Measurements from ENCODE around the gene BMPR1A. TPM values are rescaled to one million over a fixed set of nuclear protein-coding genes. Genes with fewer than 3 reads are reported as not detected.

BMPR1A gene
- total and polyA plus RNA-seq, 2 experiments from 2014 or later = 14.2 to 82.5 TPM

DNA sequence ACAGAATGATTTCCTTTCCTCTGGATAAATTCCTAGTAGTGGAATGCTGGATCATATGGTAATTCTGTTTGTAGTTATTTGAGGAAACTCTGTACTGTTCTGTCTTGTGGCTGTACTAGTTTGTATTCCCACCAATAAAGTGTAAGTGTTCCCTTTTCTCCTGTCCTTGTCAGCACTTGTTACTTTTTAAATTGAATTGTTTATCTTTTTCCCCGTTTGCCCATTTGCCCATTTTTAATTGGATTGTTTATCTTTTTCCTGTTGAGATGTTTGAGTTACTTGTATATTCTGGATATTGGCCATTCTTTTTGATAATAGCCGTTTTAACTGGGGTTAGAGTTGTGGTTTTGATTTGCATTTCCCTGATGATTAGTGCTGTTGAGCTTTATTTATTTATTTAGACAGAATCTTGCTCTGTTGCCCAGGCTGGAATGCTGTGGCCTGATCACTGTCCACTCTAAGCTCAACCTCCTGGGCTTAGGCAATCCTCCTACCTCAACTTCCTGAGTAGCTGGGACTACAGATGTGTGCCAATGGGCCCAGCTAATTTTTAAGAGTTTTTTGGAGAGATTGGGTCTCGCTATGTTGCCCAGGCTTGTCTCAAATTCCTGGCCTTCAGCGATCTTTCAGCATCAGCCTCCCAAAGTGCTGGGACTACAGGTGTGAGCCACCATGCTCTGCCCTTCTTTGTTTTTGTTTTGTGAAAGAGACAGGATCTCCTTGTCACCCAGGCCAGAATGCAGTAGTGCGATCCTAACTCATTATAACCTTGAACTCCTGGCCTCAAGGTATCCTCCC lies 23.0 kb downstream of the BMPR1A start:
- Mint-ChIP-seq H3K27ac (no peak overlapping the region), H3K9me3 (no peaks in the 10 kb centered on the region), H3K27me3 (ENCODE audit: insufficient read depth, low read depth, poor library complexity) (no peaks in the 10 kb centered on the region), H3K36me3 (ENCODE audit: low read depth) (peaks cover 18% of the 10 kb centered on the region), H3K4me3 (no peak overlapping the region), H3K4me1 (peaks cover 37% of the 10 kb centered on the region)
- H2AFZ ChIP-seq = no peak overlapping the region
- H3K79me2 ChIP-seq (replicated peaks; ENCODE audit: insufficient read depth) = peaks cover 100% of the 10 kb centered on the region
- H3K27me3 ChIP-seq (ENCODE audit: insufficient read depth) = no peaks in the 10 kb centered on the region
- no peaks in the 10 kb centered on the region; the same call in 1 of the 2 replicates for H3F3A ChIP-seq (replicated peaks; ENCODE audit: low read depth)
- peaks cover 42% of the 10 kb centered on the region for H3K4me1 ChIP-seq (ENCODE audit: insufficient read depth)
- H3K9me2 ChIP-seq (ENCODE audit: insufficient read depth) = no peaks in the 10 kb centered on the region
- no peak overlapping the region for H3K27ac ChIP-seq (ENCODE audit: low read depth)
- ATAC-seq = no peak
- peaks cover 31% of the 10 kb centered on the region for H4K20me1 ChIP-seq (replicated peaks; ENCODE audit: insufficient read depth)
- no peak overlapping the region for H3K4me3 ChIP-seq
- TF ChIP-seq EZH2phosphoT487 (IDR thresholded peaks at IDR 0.05; ENCODE audit: unreplicated experiment) = no peak
- no peak for TF ChIP-seq NANOG (IDR thresholded peaks at IDR 0.05; ENCODE audit: borderline replicate concordance)
- TF ChIP-seq, protein P1, sequence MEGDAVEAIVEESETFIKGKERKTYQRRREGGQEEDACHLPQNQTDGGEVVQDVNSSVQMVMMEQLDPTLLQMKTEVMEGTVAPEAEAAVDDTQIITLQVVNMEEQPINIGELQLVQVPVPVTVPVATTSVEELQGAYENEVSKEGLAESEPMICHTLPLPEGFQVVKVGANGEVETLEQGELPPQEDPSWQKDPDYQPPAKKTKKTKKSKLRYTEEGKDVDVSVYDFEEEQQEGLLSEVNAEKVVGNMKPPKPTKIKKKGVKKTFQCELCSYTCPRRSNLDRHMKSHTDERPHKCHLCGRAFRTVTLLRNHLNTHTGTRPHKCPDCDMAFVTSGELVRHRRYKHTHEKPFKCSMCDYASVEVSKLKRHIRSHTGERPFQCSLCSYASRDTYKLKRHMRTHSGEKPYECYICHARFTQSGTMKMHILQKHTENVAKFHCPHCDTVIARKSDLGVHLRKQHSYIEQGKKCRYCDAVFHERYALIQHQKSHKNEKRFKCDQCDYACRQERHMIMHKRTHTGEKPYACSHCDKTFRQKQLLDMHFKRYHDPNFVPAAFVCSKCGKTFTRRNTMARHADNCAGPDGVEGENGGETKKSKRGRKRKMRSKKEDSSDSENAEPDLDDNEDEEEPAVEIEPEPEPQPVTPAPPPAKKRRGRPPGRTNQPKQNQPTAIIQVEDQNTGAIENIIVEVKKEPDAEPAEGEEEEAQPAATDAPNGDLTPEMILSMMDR (conservative IDR thresholded peaks at IDR 0.05; ENCODE audit: low read depth in 2 of 2) = no peak
- no peak for TF ChIP-seq CREB1 (CRISPR knock-in tag; IDR thresholded peaks at IDR 0.05; ENCODE audit: low read depth)
- no peak for TF ChIP-seq STAT1 (IDR thresholded peaks at IDR 0.05; ENCODE audit: unreplicated experiment)
- DNase-seq (ENCODE audit: low spot score) = no peak
- no peak overlapping the region for H3K4me2 ChIP-seq
- no peaks in the 10 kb centered on the region for H3K36me3 ChIP-seq (ENCODE audit: insufficient read depth)

DNA sequence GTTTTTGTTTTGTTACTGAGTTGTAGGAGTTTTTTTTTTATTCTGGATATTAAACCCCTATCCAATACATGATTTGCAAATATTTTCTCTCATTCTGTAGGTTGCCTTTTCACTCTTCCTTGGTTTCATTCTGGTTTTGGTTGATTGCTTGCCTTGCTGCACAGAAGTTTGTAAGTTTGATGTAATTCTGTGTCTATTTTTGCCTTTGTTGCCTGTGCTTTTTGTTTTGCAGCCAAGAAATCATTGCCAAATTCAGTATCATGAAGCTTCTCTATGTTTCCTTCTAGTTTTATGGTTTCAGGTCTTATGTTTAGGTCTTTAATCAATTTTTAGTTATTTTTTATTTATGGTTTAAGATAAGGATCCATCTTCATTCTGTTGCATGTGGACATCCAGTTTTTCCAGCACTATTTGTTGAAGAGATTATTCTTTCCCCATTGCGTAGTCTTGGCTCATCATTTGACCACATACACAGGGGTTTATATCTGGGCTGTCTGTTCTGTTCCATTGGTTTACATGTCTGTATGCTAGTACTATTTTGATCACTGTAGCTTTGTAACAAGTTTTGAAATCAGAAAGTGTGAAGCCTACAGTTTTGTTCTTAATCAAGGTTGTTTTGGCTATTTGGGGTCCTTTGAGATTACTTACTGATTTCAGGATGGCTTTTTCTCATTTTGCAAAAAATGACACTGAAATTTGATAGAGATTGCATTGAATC lies 26.4 kb downstream of the BMPR1A start:
- Histone ChIP-seq H3K79me2 (replicated peaks; ENCODE audit: insufficient read depth) (peaks cover 100% of the 10 kb centered on the region), H3K9me2 (ENCODE audit: insufficient read depth) (no peaks in the 10 kb centered on the region), H3K4me3 (no peak overlapping the region), H3K4me2 (no peak overlapping the region), H3K27me3 (ENCODE audit: insufficient read depth) (no peaks in the 10 kb centered on the region), H3K27ac (ENCODE audit: low read depth) (peak overlapping the region; percentile 55; the same call in 1 of the 2 replicates), H3K4me1 (ENCODE audit: insufficient read depth) (peaks cover 50% of the 10 kb centered on the region), H2AFZ (no peak overlapping the region), H3F3A (replicated peaks; ENCODE audit: low read depth) (no peaks in the 10 kb centered on the region), H3K36me3 (ENCODE audit: insufficient read depth) (no peaks in the 10 kb centered on the region), H4K20me1 (replicated peaks; ENCODE audit: insufficient read depth) (peaks cover 31% of the 10 kb centered on the region)
- ATAC-seq (no peak), DNase-seq (ENCODE audit: low spot score) (no peak)
- Mint-ChIP-seq H3K9me3 (no peaks in the 10 kb centered on the region), H3K4me1 (peaks cover 33% of the 10 kb centered on the region), H3K27me3 (ENCODE audit: insufficient read depth, low read depth, poor library complexity) (no peaks in the 10 kb centered on the region), H3K36me3 (ENCODE audit: low read depth) (peaks cover 22% of the 10 kb centered on the region), H3K27ac (no peak overlapping the region), H3K4me3 (no peak overlapping the region)
- TF ChIP-seq, protein P2, sequence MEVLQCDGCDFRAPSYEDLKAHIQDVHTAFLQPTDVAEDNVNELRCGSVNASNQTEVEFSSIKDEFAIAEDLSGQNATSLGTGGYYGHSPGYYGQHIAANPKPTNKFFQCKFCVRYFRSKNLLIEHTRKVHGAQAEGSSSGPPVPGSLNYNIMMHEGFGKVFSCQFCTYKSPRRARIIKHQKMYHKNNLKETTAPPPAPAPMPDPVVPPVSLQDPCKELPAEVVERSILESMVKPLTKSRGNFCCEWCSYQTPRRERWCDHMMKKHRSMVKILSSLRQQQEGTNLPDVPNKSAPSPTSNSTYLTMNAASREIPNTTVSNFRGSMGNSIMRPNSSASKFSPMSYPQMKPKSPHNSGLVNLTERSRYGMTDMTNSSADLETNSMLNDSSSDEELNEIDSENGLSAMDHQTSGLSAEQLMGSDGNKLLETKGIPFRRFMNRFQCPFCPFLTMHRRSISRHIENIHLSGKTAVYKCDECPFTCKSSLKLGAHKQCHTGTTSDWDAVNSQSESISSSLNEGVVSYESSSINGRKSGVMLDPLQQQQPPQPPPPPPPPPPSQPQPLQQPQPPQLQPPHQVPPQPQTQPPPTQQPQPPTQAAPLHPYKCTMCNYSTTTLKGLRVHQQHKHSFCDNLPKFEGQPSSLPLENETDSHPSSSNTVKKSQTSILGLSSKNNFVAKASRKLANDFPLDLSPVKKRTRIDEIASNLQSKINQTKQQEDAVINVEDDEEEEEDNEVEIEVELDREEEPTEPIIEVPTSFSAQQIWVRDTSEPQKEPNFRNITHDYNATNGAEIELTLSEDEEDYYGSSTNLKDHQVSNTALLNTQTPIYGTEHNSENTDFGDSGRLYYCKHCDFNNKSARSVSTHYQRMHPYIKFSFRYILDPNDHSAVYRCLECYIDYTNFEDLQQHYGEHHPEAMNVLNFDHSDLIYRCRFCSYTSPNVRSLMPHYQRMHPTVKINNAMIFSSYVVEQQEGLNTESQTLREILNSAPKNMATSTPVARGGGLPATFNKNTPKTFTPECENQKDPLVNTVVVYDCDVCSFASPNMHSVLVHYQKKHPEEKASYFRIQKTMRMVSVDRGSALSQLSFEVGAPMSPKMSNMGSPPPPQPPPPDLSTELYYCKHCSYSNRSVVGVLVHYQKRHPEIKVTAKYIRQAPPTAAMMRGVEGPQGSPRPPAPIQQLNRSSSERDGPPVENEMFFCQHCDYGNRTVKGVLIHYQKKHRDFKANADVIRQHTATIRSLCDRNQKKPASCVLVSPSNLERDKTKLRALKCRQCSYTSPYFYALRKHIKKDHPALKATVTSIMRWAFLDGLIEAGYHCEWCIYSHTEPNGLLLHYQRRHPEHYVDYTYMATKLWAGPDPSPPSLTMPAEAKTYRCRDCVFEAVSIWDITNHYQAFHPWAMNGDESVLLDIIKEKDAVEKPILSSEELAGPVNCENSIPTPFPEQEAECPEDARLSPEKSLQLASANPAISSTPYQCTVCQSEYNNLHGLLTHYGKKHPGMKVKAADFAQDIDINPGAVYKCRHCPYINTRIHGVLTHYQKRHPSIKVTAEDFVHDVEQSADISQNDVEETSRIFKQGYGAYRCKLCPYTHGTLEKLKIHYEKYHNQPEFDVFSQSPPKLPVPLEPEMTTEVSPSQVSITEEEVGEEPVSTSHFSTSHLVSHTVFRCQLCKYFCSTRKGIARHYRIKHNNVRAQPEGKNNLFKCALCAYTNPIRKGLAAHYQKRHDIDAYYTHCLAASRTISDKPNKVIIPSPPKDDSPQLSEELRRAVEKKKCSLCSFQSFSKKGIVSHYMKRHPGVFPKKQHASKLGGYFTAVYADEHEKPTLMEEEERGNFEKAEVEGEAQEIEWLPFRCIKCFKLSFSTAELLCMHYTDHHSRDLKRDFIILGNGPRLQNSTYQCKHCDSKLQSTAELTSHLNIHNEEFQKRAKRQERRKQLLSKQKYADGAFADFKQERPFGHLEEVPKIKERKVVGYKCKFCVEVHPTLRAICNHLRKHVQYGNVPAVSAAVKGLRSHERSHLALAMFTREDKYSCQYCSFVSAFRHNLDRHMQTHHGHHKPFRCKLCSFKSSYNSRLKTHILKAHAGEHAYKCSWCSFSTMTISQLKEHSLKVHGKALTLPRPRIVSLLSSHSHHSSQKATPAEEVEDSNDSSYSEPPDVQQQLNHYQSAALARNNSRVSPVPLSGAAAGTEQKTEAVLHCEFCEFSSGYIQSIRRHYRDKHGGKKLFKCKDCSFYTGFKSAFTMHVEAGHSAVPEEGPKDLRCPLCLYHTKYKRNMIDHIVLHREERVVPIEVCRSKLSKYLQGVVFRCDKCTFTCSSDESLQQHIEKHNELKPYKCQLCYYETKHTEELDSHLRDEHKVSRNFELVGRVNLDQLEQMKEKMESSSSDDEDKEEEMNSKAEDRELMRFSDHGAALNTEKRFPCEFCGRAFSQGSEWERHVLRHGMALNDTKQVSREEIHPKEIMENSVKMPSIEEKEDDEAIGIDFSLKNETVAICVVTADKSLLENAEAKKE (CRISPR knock-in tag; IDR thresholded peaks at IDR 0.05) = no peak
- no peak for TF ChIP-seq JUNB (IDR thresholded peaks at IDR 0.05; ENCODE audit: unreplicated experiment)
- no peak for TF ChIP-seq NANOG (IDR thresholded peaks at IDR 0.05; ENCODE audit: borderline replicate concordance)
- TF ChIP-seq, protein P1 (conservative IDR thresholded peaks at IDR 0.05; ENCODE audit: low read depth in 2 of 2) = no peak
- TF ChIP-seq POLR2AphosphoS5 (IDR thresholded peaks at IDR 0.05; ENCODE audit: low read depth) = no peak
